ENCODE measurements around the gene DIP2B.

DNA sequence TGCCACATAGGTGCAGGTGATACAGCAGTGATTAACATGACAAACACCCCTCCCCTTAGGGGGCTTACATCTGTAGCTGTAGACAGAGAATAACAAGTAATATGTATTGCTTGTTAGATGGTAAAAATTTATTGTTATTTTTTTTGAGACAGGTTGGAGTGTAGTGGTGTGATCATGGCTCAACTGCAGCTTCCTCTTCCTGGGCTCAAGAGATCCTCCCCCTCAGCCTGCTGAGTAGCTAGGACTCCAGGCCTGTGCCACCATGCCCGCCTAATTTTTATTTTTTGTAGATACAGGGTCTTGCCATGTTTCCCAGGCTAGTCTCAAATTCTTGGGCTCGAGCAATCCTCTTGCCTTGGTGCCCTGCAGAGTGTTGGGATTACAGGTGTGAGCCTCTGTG is 19.8 kb downstream of the DIP2B start:
- no peak for TF ChIP-seq ZNF274 (IDR thresholded peaks at IDR 0.05; ENCODE audit: low read depth, low read length)
- TF ChIP-seq YY1 (IDR thresholded peaks at IDR 0.05; ENCODE audit: insufficient read depth, insufficient read length) = no peak
